ENCODE results near the gene NGLY1.

GRCh38 chr3:25747033-25747432, 36.2 kb downstream of the NGLY1 start:
- TF ChIP-seq YY1 (IDR thresholded peaks at IDR 0.05; ENCODE audit: insufficient read depth, insufficient read length) (no peak), SUZ12 (IDR thresholded peaks at IDR 0.05; ENCODE audit: extremely low read depth, insufficient read depth, insufficient read length) (no peak), ZNF274 (IDR thresholded peaks at IDR 0.05; ENCODE audit: low read depth, low read length) (no peak)

Measured in NT2/D1 (cell line).